H1 (cell line): ENCODE data around the gene SOX13. TPM values are rescaled to one million over a fixed set of nuclear protein-coding genes. Genes with fewer than 3 reads are reported as not detected.
A peak's percentile ranks its signal among the peaks of the same experiment; 100 is the strongest.

Experiments
- CTCF ChIA-PET: fragments of 300-600 bp; sonication (Branson Sonifier 250); formaldehyde crosslinking; loops from one replicate; lab custom pipeline; 2021; ENCODE audit not compliant: partially characterized antibody; lab: Charles Lee
- POLR2A ChIA-PET: fragments of 300-600 bp; sonication (Branson Sonifier 250); formaldehyde crosslinking; loops from one replicate; lab custom pipeline; 2021; ENCODE audit warnings: inconsistent platforms; ENCODE audit not compliant: partially characterized antibody; lab: Charles Lee
- DNase-seq, 2 experiments: peaks; one replicate each; pipeline versions ENCODE4 v3.0.0 to v3.0.0-alpha.2; 2010 to 2022; ENCODE audit warnings: low spot score in 2 of 2, low read depth in 1 of 2, mixed read lengths in 1 of 2
- FAIRE-seq: peaks from 2 replicates; lab custom pipeline; 2011; peaks lifted over from hg19 to GRCh38; lab: Jason Lieb, UNC
- H2AFZ ChIP-seq: 2 replicates; pipeline ENCODE4 v1.8.1; 2012; ENCODE audit warnings: low read length, inconsistent platforms
- H2AK5ac ChIP-seq: 2 replicates; pipeline ENCODE4 v1.6.1; 2013; ENCODE audit warnings: low read depth, low read length
- H2BK120ac ChIP-seq: replicated peaks from 2 replicates; pipeline ENCODE3; 2013; ENCODE audit warnings: low read depth, low read length, inconsistent platforms
- H2BK12ac ChIP-seq: 2 replicates; pipeline ENCODE4 v1.6.1; 2013; ENCODE audit warnings: low read depth, low read length
- H2BK15ac ChIP-seq: 2 replicates; pipeline ENCODE4 v1.6.1; 2013; ENCODE audit warnings: low read length
- H2BK20ac ChIP-seq: 2 replicates; pipeline ENCODE4 v1.6.1; 2013; ENCODE audit warnings: low read length
- H2BK5ac ChIP-seq: 2 replicates; pipeline ENCODE4 v1.6.1; 2013; ENCODE audit warnings: low read depth, low read length
- H3K14ac ChIP-seq: 2 replicates; pipeline ENCODE4 v1.6.1; 2013; ENCODE audit warnings: inconsistent platforms; ENCODE audit not compliant: insufficient read length
- H3K18ac ChIP-seq: 2 replicates; pipeline ENCODE4 v1.6.1; 2013; ENCODE audit warnings: low read length; ENCODE audit errors: extremely low read depth
- H3K23ac ChIP-seq: 2 replicates; pipeline ENCODE4 v1.6.1; 2013; ENCODE audit warnings: inconsistent platforms; ENCODE audit not compliant: insufficient read length
- H3K23me2 ChIP-seq: 2 replicates; pipeline ENCODE4 v1.6.1; 2013; ENCODE audit warnings: low read depth, low read length
- H3K27ac ChIP-seq: 2 replicates; pipeline ENCODE4 v1.6.1; 2011; ENCODE audit warnings: low read depth, low read length, inconsistent platforms
- H3K27me3 ChIP-seq, 4 experiments: replicated peaks in 1 of 4; 1 replicate in 1 of 4; 2 replicates in 3 of 4; pipeline versions ENCODE4 v1.6.1 to v1.8.1; 2011 to 2013; ENCODE audit warnings: low read length in 3 of 4, mild to moderate bottlenecking in 3 of 4, inconsistent platforms in 2 of 4, mixed read lengths in 2 of 4, moderate library complexity in 1 of 4; ENCODE audit not compliant: control insufficient read depth in 3 of 4, insufficient read depth in 3 of 4; ENCODE audit errors: extremely low read depth in 1 of 4
- H3K36me3 ChIP-seq, 4 experiments: 2 replicates each; pipeline versions ENCODE4 v1.6.1 to v1.8.1; 2011 to 2013; ENCODE audit warnings: mild to moderate bottlenecking in 4 of 4, low read length in 3 of 4, moderate library complexity in 2 of 4, control low read depth in 1 of 4, inconsistent platforms in 1 of 4; ENCODE audit not compliant: insufficient read depth in 4 of 4, control insufficient read depth in 2 of 4
- H3K4ac ChIP-seq: replicated peaks from 2 replicates; pipeline ENCODE3; 2013; ENCODE audit warnings: low read length, low read depth, mixed read lengths, inconsistent platforms; ENCODE audit not compliant: insufficient read length
- H3K4me1 ChIP-seq, 4 experiments: replicated peaks in 1 of 4; 1 replicate in 1 of 4; 2 replicates in 3 of 4; pipeline versions ENCODE4 v1.6.1 to v1.8.1; 2011 to 2013; ENCODE audit warnings: low read length in 3 of 4, inconsistent platforms in 2 of 4, mixed read lengths in 1 of 4; ENCODE audit not compliant: insufficient read depth in 4 of 4, control insufficient read depth in 3 of 4
- H3K4me2 ChIP-seq, 2 experiments: 2 replicates each; pipeline versions ENCODE4 v1.6.1 to v1.8.1; 2011 to 2013; ENCODE audit warnings: low read depth in 2 of 2, low read length in 2 of 2, control low read depth in 1 of 2, inconsistent platforms in 1 of 2, mild to moderate bottlenecking in 1 of 2; ENCODE audit not compliant: insufficient read depth in 1 of 2
- H3K4me3 ChIP-seq, 4 experiments: fragments of 200-600, 300-600 bp in 1 of 4; sonication (generic), shearing (Covaris generic), sonication (Bioruptor Twin) in 1 of 4; 2 replicates each; pipeline versions ENCODE4 v1.5.1 to v1.8.1; 2011 to 2016; ENCODE audit warnings: low read length in 4 of 4, low read depth in 3 of 4, control low read depth in 2 of 4, inconsistent platforms in 2 of 4, mild to moderate bottlenecking in 2 of 4, mixed read lengths in 1 of 4, moderate library complexity in 1 of 4; ENCODE audit not compliant: insufficient read depth in 2 of 4; ENCODE audit errors: extremely low read depth in 1 of 4
- H3K56ac ChIP-seq: replicated peaks from 2 replicates; pipeline ENCODE3; 2013; ENCODE audit warnings: low read depth, mild to moderate bottlenecking, mixed read lengths, low read length, inconsistent platforms; ENCODE audit not compliant: insufficient read length
- H3K79me1 ChIP-seq: 2 replicates; pipeline ENCODE4 v1.6.1; 2013; ENCODE audit warnings: low read depth, low read length, control low read depth
- H3K79me2 ChIP-seq, 2 experiments: 2 replicates each; pipeline versions ENCODE4 v1.6.1 to v1.8.1; 2012 to 2013; ENCODE audit warnings: low read length in 2 of 2, mild to moderate bottlenecking in 2 of 2, inconsistent platforms in 1 of 2; ENCODE audit not compliant: insufficient read depth in 2 of 2, control insufficient read depth in 1 of 2
- H3K9ac ChIP-seq, 4 experiments: replicated peaks in 1 of 4; 1 replicate in 1 of 4; 2 replicates in 3 of 4; pipeline versions ENCODE4 v1.6.1 to v1.8.1; 2011 to 2013; ENCODE audit warnings: low read depth in 3 of 4, low read length in 3 of 4, control low read depth in 2 of 4, mild to moderate bottlenecking in 2 of 4, moderate library complexity in 2 of 4, inconsistent platforms in 1 of 4; ENCODE audit errors: extremely low read depth in 1 of 4
- H3K9me3 ChIP-seq, 2 experiments: 2 replicates each; pipeline versions ENCODE4 v1.6.1 to v1.8.1; 2012 to 2013; ENCODE audit warnings: mild to moderate bottlenecking in 2 of 2, moderate library complexity in 2 of 2, control low read depth in 1 of 2, inconsistent platforms in 1 of 2, low read depth in 1 of 2, low read length in 1 of 2, mixed read lengths in 1 of 2; ENCODE audit not compliant: insufficient read depth in 2 of 2
- H4K20me1 ChIP-seq, 2 experiments: replicated peaks in 1 of 2; 2 replicates each; pipeline versions ENCODE3 to v1.8.1; 2011 to 2013; ENCODE audit warnings: inconsistent platforms in 2 of 2, low read length in 2 of 2, mild to moderate bottlenecking in 1 of 2; ENCODE audit not compliant: insufficient read depth in 2 of 2, control insufficient read depth in 1 of 2
- H4K5ac ChIP-seq: 2 replicates; pipeline ENCODE4 v1.6.1; 2013; ENCODE audit warnings: low read length, low read depth, mixed read lengths, inconsistent platforms; ENCODE audit not compliant: insufficient read length
- H4K8ac ChIP-seq: 2 replicates; pipeline ENCODE4 v1.8.0; 2013; ENCODE audit warnings: mild to moderate bottlenecking, moderate library complexity, low read length, inconsistent platforms; ENCODE audit not compliant: insufficient read depth; ENCODE audit errors: extremely low read depth
- H4K91ac ChIP-seq: replicated peaks from 2 replicates; pipeline ENCODE3; 2013; ENCODE audit warnings: low read length, mixed read lengths, inconsistent platforms; ENCODE audit not compliant: insufficient read length
- CHD2 ChIP-seq: IDR thresholded peaks from 2 replicates; pipeline ENCODE4 v1.6.1; 2012; ENCODE audit warnings: low read length, improper control_type of control experiment
- CTCF ChIP-seq, 3 experiments: IDR thresholded peaks; 1 replicate in 2 of 3; 2 replicates in 1 of 3; pipeline versions ENCODE4 v1.5.1 to v1.6.1; 2011; ENCODE audit warnings: low read length in 3 of 3, mild to moderate bottlenecking in 3 of 3, inconsistent platforms in 2 of 3, low read depth in 1 of 3, moderate library complexity in 1 of 3; ENCODE audit not compliant: insufficient read depth in 1 of 3; ENCODE audit errors: control extremely low read depth in 1 of 3
- HDAC6 ChIP-seq: IDR thresholded peaks from one replicate; pipeline ENCODE4 v1.7.1; 2012; ENCODE audit warnings: low read depth, mild to moderate bottlenecking, inconsistent platforms, low read length, moderate library complexity
- JUN ChIP-seq: IDR thresholded peaks from 2 replicates; pipeline ENCODE4 v1.6.1; 2011; ENCODE audit warnings: low read depth, mild to moderate bottlenecking, improper control_type of control experiment, low read length
- JUND ChIP-seq: IDR thresholded peaks from 2 replicates; pipeline ENCODE4 v1.6.1; 2011; ENCODE audit warnings: mild to moderate bottlenecking, improper control_type of control experiment, low read length
- KDM5A ChIP-seq: fragments of 200-600 bp; IDR thresholded peaks from 2 replicates; pipeline ENCODE4 v1.7.1; 2012; ENCODE audit warnings: mild to moderate bottlenecking, low read length, inconsistent platforms, mixed read lengths
- POLR2A ChIP-seq, 2 experiments: IDR thresholded peaks; 1 replicate in 1 of 2; 2 replicates in 1 of 2; pipeline ENCODE4 v1.6.1; 2011; ENCODE audit warnings: low read depth in 2 of 2, low read length in 2 of 2, mild to moderate bottlenecking in 2 of 2; ENCODE audit errors: control extremely low read depth in 1 of 2
- RFX5 ChIP-seq: IDR thresholded peaks from 2 replicates; pipeline ENCODE4 v1.6.1; 2011; ENCODE audit warnings: low read depth, low read length, improper control_type of control experiment, borderline replicate concordance
- SIX5 ChIP-seq: IDR thresholded peaks from 2 replicates; pipeline ENCODE4 v1.6.1; 2011; ENCODE audit warnings: mild to moderate bottlenecking, low read depth, low read length
- TAF7 ChIP-seq: optimal IDR thresholded peaks from 2 replicates; pipeline ENCODE3; 2011; ENCODE audit warnings: low read depth, mild to moderate bottlenecking, inconsistent platforms, low read length, moderate library complexity, borderline replicate concordance
- TBP ChIP-seq: IDR thresholded peaks from 2 replicates; pipeline ENCODE4 v1.6.1; 2011; ENCODE audit warnings: low read depth, low read length, improper control_type of control experiment
- TEAD4 ChIP-seq: IDR thresholded peaks from 2 replicates; pipeline ENCODE4 v1.6.1; 2012; ENCODE audit warnings: low read depth, low read length, inconsistent platforms, mixed read lengths
- WGBS, 2 experiments: shearing (Covaris generic) in 1 of 2; methylation state at CpG; one replicate each; pipeline versions ENCODE4 v1.1.6 to v1.1.7; 2013 to 2015; ENCODE audit warnings: low lambda C conversion rate in 2 of 2, mixed read lengths in 2 of 2, inconsistent platforms in 1 of 2, low coverage in 1 of 2, missing lambda C conversion rate in 1 of 2; ENCODE audit not compliant: insufficient replicate concordance in 2 of 2, insufficient coverage in 1 of 2, insufficient read length in 1 of 2; ENCODE audit errors: extremely low coverage in 1 of 2, missing lambda C conversion rate in 1 of 2; 5-methylcytosine and 5-hydroxymethylcytosine counted together
- polyA plus RNA-seq, 7 experiments: library from polyadenylated mRNA; depleted of rRNA in 3 of 7; stranded (reverse) in 5 of 7; unstranded in 2 of 7; fragments of >200 nt in 5 of 7; fragments of 200-250 nt in 2 of 7; gene quantifications; 1 replicate in 5 of 7; 2 replicates in 1 of 7; 4 replicates in 1 of 7; pipeline versions ENCODE4 v1.2.1 to v1.2.3, GENCODE V29; 2011 to 2013; ENCODE audit warnings: missing spikeins in 2 of 7, mixed read lengths in 2 of 7
- total RNA-seq: library from RNA; stranded (reverse); fragmentation: NEBNext Ultra II Directional; extraction: Animal tissue kit (Norgen Biotek cat#: 25700); gene quantifications from 2 replicates; pipeline ENCODE4 v1.2.1, GENCODE V29; 2021

Gene SOX13
- total and polyA plus RNA-seq, 2 of the 8 experiments (the other 6 are each of a cell fraction or from before 2014, with no cell fraction given) = 113 to 173 TPM

GRCh38 chr1:204065986-204066300 is 7.0 kb upstream of the SOX13 start:
- Histone ChIP-seq H3K18ac (peak overlapping the region; percentile 94), H4K8ac (peak overlapping the region; percentile 66; the same call in 1 of the 2 replicates), H3K36me3 (no peaks in the 10 kb centered on the region), H3K27ac (peak overlapping the region; percentile 61; the same call in 1 of the 2 replicates), H3K56ac (no peak overlapping the region), H2BK120ac (peak overlapping the region; percentile 94), H3K4me3 (no peak overlapping the region; a peak in 2 of 8 replicates), H3K23ac (no peak overlapping the region), H3K23me2 (no peaks in the 10 kb centered on the region; the same call in 1 of the 2 replicates), H3K4me2 (peak overlapping the region; percentile 47; a peak in 3 of 4 replicates), H3K4me1 (peaks cover 11 to 19% (median 14%) of the 10 kb centered on the region in 4 experiments), H2BK20ac (peak overlapping the region; percentile 100), H4K91ac (peak overlapping the region; percentile 96), H2AFZ (peak overlapping the region; percentile 29), H3K4ac (peak overlapping the region; percentile 88), H2BK12ac (peak overlapping the region; percentile 99), H3K9ac (peak overlapping the region in 3 of 4 experiments; percentile 26 to 47 (median 33); a peak in 3 of 7 replicates), H3K79me2 (no peaks in the 10 kb centered on the region), H2BK5ac (peak overlapping the region; percentile 95; the same call in 1 of the 2 replicates), H3K9me3 (no peaks in the 10 kb centered on the region; a peak in 1 of 4 replicates), H3K27me3 (no peaks in the 10 kb centered on the region), H3K79me1 (no peaks in the 10 kb centered on the region), H3K14ac (no peak overlapping the region), H2BK15ac (peak overlapping the region; percentile 98; the same call in 1 of the 2 replicates), H2AK5ac (peak overlapping the region; percentile 93), H4K20me1 (no peaks in the 10 kb centered on the region), H4K5ac (peak overlapping the region; percentile 82)
- ChIA-PET POLR2A (interaction anchor here (0.7 to 2.2 kb wide), 5 partner anchors 10 to 199 kb away, joined by 3 to 6 read pairs (median 3); no protein-coding TSS in a partner anchor), CTCF (interaction anchor here (0.6 to 4.2 kb wide), 12 partner anchors 11 to 726 kb away, joined by 3 to 26 read pairs (median 4); no protein-coding TSS in a partner anchor)
- DNase-seq = no peak
- FAIRE-seq = peak; percentile 58
- 73% methylated on average over 7 of the region's 7 CpGs; no CpG with 5 or more reads in 1 of the 2 experiments for WGBS, 2 experiments
- no peak for TF ChIP-seq JUND
- TF ChIP-seq HDAC6 = no peak
- no peak for TF ChIP-seq RFX5
- TF ChIP-seq POLR2A (IDR thresholded peaks at IDR 0.05; ENCODE audit: control extremely low read depth in 1 of 2, low read depth in 2 of 2, low read length in 2 of 2) = no peak
- no peak for TF ChIP-seq SIX5
- no peak for TF ChIP-seq CTCF (IDR thresholded peaks at IDR 0.05; ENCODE audit: control extremely low read depth in 1 of 3, insufficient read depth in 1 of 3, low read depth in 1 of 3, low read length in 3 of 3)
- TF ChIP-seq TEAD4 = no peak
- no peak for TF ChIP-seq TAF7
- TF ChIP-seq KDM5A = no peak
- no peak for TF ChIP-seq TBP
- no peak for TF ChIP-seq JUN
- no peak for TF ChIP-seq CHD2
